Parathyroid adenoma (tissue), 2 donors: ENCODE data around the gene ST8SIA5.

Experiments used
- H2AFZ ChIP-seq: fragments of 300-600 bp; sonication (generic); one replicate; pipeline ENCODE4 v1.7.0; 2017; ENCODE audit warnings: antibody characterized with exemption, mild to moderate bottlenecking
- H3K27ac ChIP-seq: fragments of 300-600 bp; sonication (generic); one replicate; pipeline ENCODE4 v1.7.0; 2017
- H3K27me3 ChIP-seq: fragments of 300-600 bp; sonication (generic); one replicate; pipeline ENCODE4 v1.7.0; 2017; ENCODE audit warnings: low read length; ENCODE audit not compliant: control insufficient read depth, insufficient read depth
- H3K36me3 ChIP-seq: fragments of 300-600 bp; sonication (generic); one replicate; pipeline ENCODE4 v1.7.0; 2017; ENCODE audit warnings: low read length; ENCODE audit not compliant: control insufficient read depth, insufficient read depth
- H3K4me1 ChIP-seq: fragments of 300-600 bp; sonication (generic); one replicate; pipeline ENCODE4 v1.7.0; 2017; ENCODE audit warnings: control low read depth
- H3K4me2 ChIP-seq: fragments of 300-600 bp; sonication (generic); one replicate; pipeline ENCODE4 v1.7.0; 2017; ENCODE audit warnings: low read length
- H3K4me3 ChIP-seq: fragments of 300-600 bp; sonication (generic); one replicate; pipeline ENCODE4 v1.7.0; 2017; ENCODE audit warnings: low read depth, low read length
- H3K79me2 ChIP-seq: fragments of 300-600 bp; sonication (generic); one replicate; pipeline ENCODE4 v1.7.0; 2017; ENCODE audit warnings: control low read depth
- H3K9ac ChIP-seq: fragments of 300-600 bp; sonication (generic); one replicate; pipeline ENCODE4 v1.7.0; 2017; ENCODE audit warnings: mild to moderate bottlenecking
- H3K9me3 ChIP-seq: fragments of 300-600 bp; sonication (generic); one replicate; pipeline ENCODE4 v1.7.0; 2017; ENCODE audit warnings: low read length; ENCODE audit not compliant: control insufficient read depth
- CTCF ChIP-seq: fragments of 300-600 bp; sonication (generic); IDR thresholded peaks from one replicate; pipeline ENCODE4 v1.7.0; 2017; ENCODE audit warnings: antibody characterized with exemption, mild to moderate bottlenecking
- donor health status: primary hyperparathyroidism.

Gene ST8SIA5

GRCh38 chr18:46628206-46628605 lies 128.6 kb downstream of the ST8SIA5 start:
- Histone ChIP-seq H3K27me3 (no peaks in the 10 kb centered on the region), H3K4me3 (no peak overlapping the region), H2AFZ (no peak overlapping the region), H3K27ac (no peak overlapping the region), H3K36me3 (no peaks in the 10 kb centered on the region), H3K9ac (no peak overlapping the region), H3K9me3 (no peaks in the 10 kb centered on the region), H3K4me2 (no peak overlapping the region), H3K79me2 (no peaks in the 10 kb centered on the region), H3K4me1 (no peaks in the 10 kb centered on the region)
- TF ChIP-seq CTCF: no peak

- no peak for TF ChIP-seq CTCF
- no peaks in the 10 kb centered on the region for H3K9me3 ChIP-seq
These were observed 129.7 kb downstream of the ST8SIA5 start for GRCh38 chr18:46627136-46627535.

GRCh38 chr18:46625069-46625468 lies 131.8 kb downstream of the ST8SIA5 start:
- H3K79me2 ChIP-seq: no peaks in the 10 kb centered on the region
- H3K4me3 ChIP-seq: no peak overlapping the region
- H3K27ac ChIP-seq: no peak overlapping the region
- no peak for TF ChIP-seq CTCF
- no peaks in the 10 kb centered on the region for H3K9me3 ChIP-seq
- no peak overlapping the region for H3K4me2 ChIP-seq
- peaks cover 31% of the 10 kb centered on the region for H3K4me1 ChIP-seq
- H3K9ac ChIP-seq: no peak overlapping the region
- no peaks in the 10 kb centered on the region for H3K27me3 ChIP-seq
- no peaks in the 10 kb centered on the region for H3K36me3 ChIP-seq
- no peak overlapping the region for H2AFZ ChIP-seq

More at GRCh38 chr18:46627136-46627535, 129.7 kb downstream of the ST8SIA5 start:
- no peaks in the 10 kb centered on the region for H3K79me2 ChIP-seq
- H3K4me3 ChIP-seq: no peak overlapping the region
- H3K4me1 ChIP-seq: peaks cover 10% of the 10 kb centered on the region
- no peak overlapping the region for H3K9ac ChIP-seq
- no peak overlapping the region for H2AFZ ChIP-seq
- H3K36me3 ChIP-seq: no peaks in the 10 kb centered on the region
- H3K4me2 ChIP-seq: no peak overlapping the region
- H3K27me3 ChIP-seq: no peaks in the 10 kb centered on the region
- H3K27ac ChIP-seq: no peak overlapping the region

- Histone ChIP-seq H3K79me2 (no peaks in the 10 kb centered on the region), H3K9ac (no peak overlapping the region), H3K4me3 (no peak overlapping the region), H2AFZ (no peak overlapping the region), H3K27me3 (no peaks in the 10 kb centered on the region), H3K27ac (no peak overlapping the region), H3K4me1 (peaks cover 38% of the 10 kb centered on the region), H3K4me2 (no peak overlapping the region), H3K9me3 (no peaks in the 10 kb centered on the region), H3K36me3 (no peaks in the 10 kb centered on the region)
- no peak for TF ChIP-seq CTCF
These were observed 132.7 kb downstream of the ST8SIA5 start for GRCh38 chr18:46624127-46624526.

- peak overlapping the region; percentile 14 for H2AFZ ChIP-seq
- no peak for TF ChIP-seq CTCF
- no peaks in the 10 kb centered on the region for H3K27me3 ChIP-seq
- H3K9ac ChIP-seq: no peak overlapping the region
- H3K4me3 ChIP-seq: no peak overlapping the region
- no peak overlapping the region for H3K27ac ChIP-seq
- no peaks in the 10 kb centered on the region for H3K9me3 ChIP-seq
- H3K79me2 ChIP-seq: no peaks in the 10 kb centered on the region
- H3K36me3 ChIP-seq: no peaks in the 10 kb centered on the region
- H3K4me1 ChIP-seq: peaks cover 38% of the 10 kb centered on the region
- H3K4me2 ChIP-seq: no peak overlapping the region
These were observed 133.3 kb downstream of the ST8SIA5 start for GRCh38 chr18:46623541-46623940.
